ENCODE measurements around the gene SLC16A3.
"Not testable (repeated sequence)": the region's sequence is repeated elsewhere in the genome, so short reads cannot be mapped to it uniquely, and the experiment has no call there.

SLC16A3 gene

DNA sequence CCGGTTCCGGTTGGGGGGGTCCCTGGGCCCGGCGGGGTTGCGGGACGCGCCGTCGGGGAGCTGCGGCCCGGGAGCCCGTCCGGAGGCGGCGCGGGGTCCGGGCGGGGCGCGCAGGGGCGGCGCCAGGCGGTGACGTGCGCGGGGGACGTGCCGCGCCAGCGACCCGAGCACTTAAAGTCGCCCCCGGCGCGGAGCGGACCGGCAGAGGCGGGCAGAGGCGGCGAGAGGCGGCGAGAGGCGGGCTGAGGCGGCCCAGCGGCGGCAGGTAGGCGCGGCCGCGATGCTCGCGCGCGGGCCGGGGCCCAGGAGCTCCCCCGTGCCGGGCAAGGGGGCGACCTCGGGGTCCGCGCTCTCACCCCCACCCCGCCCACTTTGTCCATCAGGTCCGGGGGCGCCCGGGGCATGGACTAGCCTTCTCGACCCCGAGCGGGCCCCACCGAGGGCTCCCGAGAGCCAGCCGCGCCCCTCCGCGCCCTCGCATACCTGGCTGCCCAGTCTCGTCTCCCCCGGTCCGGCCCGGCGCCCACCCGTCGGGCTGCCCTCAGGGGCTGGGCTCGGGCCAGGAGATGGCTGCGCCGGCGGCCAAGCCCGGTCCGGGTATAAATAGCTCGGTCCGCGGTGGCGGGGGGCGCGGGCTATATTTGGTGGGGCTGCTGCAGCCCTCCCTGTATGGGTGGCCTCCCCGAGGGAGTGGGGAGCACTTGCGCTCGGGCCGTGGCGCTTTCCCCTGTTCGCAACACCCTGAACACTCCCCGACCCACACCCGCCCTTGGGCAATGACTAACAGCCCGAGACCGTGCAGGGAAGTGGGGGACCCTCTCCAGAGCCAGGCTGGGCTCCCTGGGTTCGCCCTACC is at the start of gene SLC16A3:
TSS of gene SLC16A3 (plus strand) at position 201 of the 856 bp plus-strand sequence. CDS start 6,967 bp downstream, outside the sequence.
- no peak for DNase-seq

DNA sequence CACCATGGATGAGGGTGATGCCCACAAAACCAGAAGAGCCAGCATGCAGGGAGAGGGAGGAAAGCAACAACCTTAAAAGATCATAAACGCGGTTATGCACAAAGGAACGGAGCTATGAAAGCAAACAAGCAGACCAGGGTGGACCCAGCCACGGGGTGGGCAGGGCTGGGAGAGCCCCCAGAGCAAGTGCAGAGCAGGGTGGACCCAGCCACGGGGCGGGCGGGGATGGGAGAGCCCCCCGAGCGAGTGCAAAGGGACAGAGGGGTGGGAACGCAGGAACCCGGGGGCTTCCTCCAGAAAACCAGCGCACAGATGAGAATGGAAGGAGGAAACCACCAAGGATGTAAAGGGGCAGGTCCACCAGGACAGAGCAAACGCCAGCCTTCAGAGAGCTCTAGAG is 49.4 kb upstream of the SLC16A3 start:
- no peak for DNase-seq

DNA sequence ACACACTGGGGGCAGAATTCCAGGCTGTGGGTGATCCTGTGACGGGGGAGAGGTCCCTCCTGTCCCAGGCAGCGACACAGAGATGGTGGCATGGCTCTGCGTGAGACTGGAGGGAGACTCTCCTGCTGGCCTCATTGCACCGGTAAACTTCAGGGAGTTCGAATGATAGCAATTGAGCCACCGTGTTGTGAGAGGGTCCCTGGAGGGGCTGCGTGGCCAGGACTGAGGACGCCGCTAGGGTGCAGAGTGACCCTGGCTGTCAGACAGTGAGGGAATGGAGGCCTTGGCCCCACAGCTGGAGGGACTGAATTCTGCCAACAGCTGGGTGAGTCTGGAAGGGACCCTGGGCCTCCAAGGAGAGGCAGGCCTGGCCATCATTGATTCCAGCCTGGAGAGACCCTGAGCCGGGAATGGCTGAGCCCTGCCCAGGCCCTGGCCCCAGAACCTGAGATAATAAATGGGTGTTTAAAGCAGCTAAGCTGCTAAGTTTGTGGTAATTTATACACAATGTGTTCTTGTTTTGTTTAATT is 48.8 kb upstream of the SLC16A3 start:
- DNase-seq = no peak

DNA sequence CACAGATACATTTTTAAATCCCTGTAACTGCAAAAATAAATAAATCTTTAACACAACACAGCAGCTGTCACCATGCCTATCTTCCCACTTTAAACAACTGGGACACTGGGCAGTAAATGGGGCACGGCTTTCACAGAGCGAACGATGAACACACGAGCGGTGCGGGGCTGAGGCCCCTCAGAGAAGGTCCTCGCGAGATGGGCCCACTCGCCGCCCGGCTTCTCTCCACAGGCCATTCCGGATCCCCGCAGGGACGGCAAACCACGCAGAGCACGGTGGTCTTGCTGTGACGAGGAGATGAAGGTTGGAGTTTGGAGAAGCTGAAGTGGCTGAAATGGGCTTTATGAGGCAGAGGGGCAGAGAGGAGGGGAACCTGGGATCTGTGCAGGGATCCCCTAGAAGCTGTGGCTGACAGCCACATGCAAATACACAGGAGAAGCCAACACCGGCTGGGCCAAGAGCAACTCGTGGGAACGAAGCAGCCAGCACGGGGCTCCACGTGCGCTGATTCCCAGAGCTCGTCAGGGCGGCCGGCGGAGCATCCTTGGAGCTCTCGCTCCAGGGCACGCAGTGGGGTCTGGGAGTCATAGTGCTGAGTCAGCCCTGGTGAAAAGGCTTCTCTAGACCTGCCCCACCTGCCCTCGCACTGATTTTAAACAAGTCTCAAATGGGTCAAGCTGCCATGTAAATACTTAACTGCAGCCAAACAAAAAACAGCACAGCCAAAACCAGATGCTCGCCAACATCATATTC is 47.9 kb upstream of the SLC16A3 start:
- DNase-seq = no peak

DNA sequence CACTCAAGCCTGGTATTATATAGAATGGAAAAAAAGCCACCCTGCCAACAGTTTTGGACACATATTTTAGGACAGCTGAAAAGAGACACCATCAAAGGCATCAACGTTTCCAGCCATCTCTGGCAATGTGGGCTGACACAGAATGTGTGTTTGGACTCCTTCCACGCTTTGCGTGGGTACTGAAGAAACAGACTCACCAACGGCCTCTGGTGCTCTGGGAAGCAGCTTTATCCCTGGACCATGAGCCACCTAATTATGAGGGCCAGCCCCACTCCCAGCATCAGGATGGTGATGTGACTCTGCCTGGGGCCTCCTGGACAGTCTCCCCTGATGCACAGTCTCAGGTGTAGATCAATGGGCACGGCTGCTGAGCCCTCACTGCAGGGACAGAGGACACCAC is 44.1 kb upstream of the SLC16A3 start:
- DNase-seq = no peak

DNA sequence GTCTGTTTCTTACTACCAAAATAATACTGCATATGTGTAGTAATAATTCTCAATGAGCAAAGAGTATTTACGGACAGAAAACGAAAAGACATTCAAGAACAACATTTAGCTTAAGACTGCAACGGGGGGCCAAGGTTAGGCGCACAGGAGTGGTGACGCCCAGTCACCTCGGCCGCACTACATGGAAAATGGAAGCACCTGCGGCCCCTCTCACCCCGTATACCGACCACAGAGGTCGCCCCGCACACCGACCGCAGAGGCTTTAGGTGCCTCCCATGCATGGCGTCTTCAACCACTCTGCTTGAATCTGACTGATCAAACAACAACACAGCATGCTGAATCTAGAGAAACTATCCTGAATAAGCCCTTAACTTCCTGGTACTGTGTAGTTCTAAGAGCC is 42.6 kb upstream of the SLC16A3 start:
- no peak for DNase-seq

DNA sequence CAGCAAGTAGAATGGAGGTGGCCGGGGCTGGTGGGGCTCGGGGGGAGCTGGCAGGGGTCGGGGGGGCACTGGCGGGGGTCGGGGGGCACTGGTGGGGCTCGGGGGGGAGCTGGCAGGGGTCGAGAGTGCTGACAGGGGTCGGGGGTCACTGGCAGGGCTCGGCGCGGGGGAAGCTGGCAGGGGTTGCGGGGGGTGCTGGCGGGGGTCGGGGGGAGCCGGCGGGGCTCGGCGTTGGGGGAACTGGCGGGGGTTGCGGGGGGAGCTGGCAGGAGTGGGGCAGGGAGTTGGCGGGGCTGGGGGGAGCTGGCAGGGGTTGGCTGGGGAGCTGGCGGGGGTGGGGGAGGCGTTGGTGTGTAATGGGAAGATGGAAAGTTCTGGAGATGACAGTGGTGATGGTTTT is 41.3 kb upstream of the SLC16A3 start:
- DNase-seq = no peak

DNA sequence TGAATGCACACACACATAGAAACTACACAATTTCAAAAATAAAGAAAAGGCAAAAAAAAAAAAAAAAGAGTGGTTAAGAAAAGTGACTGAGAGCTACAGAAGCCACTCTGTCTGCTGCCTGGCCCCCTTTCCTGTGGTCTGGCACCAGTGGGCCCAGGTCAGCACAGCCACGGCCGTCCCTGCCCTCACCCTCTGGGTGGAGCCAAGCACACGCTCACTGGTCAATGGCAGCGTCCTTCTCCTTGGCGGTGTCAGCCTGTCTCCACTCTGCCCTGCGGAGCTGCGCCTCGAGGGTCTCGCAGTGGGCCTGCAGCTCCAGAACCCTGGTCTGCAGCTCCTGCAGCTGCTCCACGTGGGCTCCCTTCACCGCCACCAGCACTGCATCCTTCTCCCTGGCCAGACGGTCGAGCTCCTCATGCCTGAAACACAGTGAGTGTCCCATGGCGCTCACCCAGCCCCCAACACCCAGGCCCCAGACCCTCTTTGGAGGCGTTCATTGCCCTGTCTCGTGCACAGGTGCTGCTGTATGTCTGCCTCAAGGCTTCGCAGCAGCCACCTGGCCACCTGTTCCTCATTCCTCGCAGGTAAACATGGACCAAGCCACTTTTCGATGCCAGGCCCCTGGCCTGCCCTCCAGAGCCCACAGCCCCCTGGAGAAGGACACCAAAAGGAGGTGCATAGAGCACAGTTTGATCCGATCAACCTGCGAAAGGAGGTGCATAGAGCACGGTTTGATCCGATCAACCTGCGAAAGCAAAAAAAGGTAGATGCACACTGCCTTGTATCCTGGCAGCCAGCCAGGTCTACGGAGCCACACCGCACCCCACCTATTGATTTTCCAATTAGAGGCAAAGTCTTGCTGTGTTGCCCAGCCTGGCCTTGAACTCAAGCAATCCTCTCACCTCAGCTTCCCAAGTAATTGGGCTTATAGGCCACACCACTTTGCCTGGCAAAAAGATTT is 40.6 kb upstream of the SLC16A3 start:
- DNase-seq = no peak

DNA sequence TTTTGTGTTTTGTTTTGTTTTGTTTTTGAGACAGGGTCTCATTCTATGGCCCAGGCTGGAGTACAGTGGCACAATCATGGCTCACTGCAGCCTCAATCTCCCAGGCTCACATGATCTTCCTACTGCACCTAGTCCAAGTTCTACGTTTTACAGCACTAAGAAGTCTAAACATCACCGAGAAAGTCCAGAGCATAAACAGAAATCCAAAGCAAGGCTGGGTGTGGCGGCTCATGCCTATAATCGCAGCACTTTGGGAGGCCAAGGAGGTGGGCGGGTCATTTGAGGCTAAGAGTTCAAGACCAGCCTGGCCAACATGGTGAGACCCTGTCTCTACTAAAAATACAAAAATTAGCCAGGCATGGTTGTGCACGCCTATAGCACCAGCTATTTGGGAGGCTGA is 35.8 kb upstream of the SLC16A3 start:
- not testable (repeated sequence) for DNase-seq

DNA sequence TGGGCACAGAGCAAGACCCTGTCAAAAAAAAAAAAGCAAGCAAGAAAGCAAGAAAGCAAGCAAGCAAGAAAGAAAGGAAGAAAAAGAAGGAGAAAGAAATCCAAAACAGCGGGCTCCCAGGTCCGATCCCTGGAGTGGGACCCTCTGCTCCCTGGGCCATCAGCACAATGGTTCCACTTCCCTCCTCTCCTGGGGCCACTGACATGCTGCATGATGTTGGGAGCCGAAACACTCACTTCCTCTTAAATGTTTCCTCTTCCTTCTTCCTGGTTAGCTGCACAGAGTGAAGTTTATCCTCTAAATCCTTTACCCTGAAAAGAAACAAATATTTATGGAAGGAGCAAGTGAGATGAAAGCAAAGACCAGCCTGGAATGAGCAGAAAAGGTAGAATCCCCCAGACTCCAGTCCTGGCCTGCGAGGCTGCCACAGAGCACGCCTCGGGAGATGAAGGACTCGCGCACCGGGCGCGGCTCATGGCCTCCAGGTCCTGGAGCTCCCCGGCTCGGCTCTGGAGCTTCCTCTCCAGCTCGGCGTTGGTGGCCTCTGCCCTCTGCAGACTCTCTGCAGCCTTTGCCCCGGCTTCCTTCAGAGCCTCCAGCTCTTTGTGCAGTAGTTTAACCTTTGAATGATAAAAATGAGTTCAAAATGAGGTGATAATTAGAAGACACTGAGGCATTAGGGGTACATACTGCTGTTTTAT is 35.2 kb upstream of the SLC16A3 start:
- no peak for DNase-seq

DNA sequence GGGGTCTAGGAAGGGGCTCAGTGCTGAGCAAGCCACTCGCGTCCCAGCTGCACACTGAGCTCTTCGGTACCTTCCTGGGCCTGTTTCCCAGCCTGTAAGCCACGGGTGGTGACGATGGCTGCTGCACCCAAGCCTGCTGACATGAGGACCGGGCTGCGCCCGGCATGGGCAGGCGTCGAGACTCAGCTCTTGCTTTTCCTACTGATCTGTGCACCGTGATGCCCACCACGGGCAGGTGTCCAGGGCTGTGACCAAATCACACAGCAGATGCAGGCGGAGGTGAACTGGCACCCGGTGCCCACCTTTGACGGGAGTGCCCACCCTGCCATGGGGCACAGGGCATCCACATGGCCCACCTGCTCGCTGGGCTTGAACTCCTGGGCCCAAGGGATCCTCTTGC is 34.1 kb upstream of the SLC16A3 start:
- DNase-seq = no peak

DNA sequence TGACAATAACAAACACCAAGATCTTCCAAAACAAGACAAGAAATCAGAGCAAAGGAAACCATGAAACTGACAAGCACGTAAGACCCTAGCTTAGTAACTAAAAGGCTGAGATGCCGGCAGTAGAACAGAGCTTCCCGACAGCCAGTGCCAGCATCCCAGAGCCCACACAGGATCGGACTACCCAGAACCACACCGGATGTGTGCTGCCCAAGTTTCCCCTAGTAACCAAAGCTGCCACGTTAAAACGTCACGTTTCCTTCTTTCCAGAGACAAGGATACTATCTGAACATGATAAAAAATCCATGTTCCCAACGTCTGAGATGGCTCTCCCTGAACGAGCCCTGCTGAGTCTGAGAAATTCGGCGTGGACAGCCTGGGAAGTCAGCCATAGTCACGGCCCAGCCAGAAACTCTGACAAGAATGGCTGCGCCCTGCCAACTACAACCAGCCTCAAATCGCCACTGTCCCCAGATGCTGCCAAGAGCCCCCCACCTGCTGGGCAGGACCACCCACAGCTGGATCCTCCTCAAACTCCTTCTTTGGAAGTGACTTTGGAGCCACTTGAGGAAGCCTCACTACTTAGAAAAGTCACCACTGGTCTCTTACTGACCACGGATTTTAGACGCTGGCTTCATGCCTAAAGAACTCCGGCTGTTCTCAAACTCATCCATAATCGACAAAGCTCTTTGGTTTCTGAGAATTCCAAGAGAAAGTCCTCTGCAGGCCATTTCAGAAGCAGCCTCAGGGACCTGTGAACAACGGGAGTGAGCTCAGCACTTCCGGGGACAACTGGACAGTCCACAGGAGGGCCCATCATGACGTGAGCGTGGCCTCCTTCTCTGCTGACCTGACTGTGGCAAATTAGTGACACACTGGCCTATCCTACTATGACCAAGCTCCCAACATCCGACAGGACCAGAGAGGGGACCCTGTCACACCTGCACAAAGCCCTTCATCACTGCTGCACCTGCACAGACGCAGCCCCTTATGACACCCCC is 32.9 kb upstream of the SLC16A3 start:
- DNase-seq = no peak

DNA sequence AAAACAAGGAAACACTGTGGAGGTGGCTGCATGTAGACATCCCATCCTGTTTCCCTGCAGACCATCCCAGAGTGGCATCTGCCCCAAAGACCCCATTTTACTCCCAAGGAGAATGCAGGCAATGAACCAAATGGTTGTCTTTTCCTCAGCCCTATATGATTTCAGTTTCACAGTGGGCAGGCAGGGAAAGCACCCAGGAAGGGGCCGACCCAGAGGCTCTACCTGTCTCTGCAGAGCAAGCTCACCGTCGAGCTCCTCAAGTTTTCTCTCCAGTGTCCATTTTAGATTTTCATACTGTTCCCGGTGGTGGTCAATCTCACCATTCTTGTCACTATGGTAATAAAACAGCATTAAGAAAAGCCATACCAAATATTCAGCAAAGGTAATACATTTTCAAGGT is 30.8 kb upstream of the SLC16A3 start:
- DNase-seq = no peak

DNA sequence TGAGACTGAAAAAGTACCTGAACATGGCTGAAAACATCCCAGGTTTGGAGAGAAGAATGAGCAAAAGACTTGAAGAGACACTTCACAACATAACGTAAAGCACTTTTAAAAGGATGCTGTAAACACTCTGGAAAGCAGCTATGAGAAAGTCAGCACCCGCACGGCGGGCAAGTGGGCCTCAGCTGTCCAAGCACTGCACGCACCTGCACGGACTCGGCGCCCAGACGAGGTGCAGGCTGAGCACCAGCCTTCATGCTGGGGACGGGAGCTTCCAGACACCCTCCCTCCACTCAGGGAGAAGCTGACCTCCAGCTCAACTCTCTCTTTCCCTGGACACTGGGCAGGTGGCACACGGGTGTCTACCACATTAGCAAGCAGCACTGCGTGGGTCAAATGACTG is 29.3 kb upstream of the SLC16A3 start:
- DNase-seq = no peak

DNA sequence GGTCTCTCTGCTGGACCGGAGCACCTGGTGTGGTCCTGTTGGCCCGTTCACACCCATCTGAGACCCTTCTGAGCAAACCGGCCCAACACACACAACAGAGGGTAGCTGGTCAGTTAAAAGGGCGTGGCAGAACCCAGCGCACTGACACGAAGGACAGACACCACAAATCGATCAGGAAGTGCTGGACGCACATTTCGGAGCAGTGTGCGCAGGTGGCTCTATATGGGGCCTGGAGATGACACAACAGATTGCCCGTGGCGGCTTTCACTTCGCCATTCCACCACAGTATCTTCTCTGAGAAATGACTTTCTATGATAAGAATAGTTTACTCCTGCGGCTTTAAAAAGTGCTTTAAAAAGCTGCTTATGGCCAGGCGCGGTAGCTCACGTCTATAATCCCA is 28.7 kb upstream of the SLC16A3 start:
- no peak for DNase-seq

DNA sequence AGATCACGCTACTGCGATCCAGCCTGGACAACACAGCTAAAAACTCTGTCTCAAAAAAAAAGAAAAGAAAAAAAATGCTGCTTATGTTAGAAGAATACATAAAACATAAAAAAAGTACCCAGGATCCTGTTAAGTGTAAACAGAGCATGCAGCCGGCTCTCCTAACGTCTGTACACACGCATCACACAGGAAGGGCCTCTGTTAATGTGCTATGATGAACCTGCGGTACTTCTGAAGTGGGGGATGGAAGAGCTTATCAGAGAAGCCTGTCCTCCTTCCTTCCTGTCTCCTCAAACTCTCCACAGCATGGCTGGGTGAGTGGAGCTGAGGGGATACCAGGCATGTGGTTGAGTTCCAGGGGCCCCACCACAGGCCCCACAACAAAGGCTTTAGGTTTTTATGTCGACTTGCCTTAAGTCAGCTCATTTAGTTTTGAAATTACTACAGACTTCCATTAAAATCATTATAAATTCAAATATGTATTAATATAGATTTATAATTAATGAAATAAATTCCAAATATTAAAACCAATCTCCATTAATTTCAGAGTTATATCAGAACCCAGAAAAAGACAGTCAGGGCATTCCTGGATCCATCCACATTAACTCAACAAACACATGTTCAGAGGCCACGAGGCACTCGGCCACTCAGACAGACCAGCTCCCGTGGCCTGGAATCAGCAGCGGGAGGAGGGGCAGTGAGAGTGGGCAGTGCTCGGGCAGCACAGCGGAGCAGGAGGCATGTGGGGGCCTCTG is 27.9 kb upstream of the SLC16A3 start:
- no peak for DNase-seq

DNA sequence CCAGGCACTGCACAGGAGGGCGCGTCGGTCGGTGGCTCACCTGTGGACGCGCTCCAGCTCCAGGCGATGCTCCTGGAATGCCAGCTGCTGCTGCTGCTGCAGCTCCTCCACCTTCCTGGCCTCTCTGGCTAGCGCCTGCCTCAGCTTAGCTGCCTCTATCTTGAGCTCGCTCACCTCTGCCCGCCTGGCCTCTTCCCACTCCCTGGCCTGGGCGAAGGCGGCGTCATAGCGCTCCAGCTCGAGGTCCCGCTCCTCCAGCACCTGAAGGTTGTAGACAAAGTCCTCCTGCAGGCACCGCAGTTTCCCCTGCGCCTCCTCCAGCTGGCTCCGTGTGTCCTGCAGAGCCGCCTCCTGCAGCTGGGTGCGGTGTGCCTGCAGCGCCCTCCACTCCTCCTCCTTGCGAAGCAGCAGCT is 27.3 kb upstream of the SLC16A3 start:
- DNase-seq = no peak

DNA sequence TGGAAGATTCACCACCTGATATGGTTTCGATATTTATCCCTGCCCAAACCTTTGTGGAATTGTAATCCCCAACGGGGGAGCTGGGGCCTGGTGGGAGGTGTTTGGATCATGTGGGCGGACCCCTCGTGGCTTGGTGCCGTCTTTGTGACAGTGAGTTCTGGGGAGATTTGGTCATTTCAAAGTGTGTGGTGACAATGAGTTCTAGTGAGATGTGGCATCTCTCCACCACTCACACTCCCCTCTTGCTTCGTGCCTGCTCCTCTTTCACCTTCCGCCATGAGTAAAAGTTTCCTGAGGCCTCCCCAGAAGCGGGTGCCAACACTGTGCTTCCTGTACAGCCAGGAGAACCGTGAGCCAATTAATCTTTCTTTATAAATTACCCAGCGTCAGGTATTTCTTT is 25.9 kb upstream of the SLC16A3 start:
- no peak for DNase-seq

DNA sequence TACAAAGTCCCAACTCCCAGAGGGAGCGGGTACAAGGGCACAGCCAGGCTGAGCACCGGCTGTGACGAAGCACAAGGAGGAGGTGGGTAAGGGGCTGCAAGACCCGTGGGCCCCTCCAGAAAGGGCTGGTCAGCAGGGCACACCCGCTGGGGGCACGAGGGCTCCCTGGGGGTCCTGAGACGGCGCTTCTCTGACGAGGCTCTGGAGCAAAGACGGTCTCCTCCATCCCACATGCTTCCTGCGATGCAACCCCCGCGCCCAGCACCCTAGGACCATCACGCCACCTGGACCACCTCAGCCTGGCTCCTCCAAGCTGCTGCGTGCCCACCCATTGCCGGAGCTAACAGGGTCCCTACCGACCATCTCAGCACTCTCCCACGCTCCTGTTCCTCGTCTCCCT is 24.9 kb upstream of the SLC16A3 start:
- no peak for DNase-seq
